Caco-2 (cell line): ENCODE data around the gene EPHA4. TPM values are rescaled to one million over a fixed set of nuclear protein-coding genes. Genes with fewer than 3 reads are reported as not detected.

Source experiments
- BruUV-seq: library from RNA; stranded (reverse); fragments of 400-500 nt; replicated peaks from 2 replicates; lab custom pipeline; 2021; lab: Mats Ljungman, UMichigan
- CTCF ChIA-PET: fragments of 300-600 bp; sonication (Branson Sonifier 250); formaldehyde crosslinking; loops from one replicate; lab custom pipeline; 2022; ENCODE audit warnings: antibody characterized with exemption; lab: Charles Lee
- POLR2A ChIA-PET: fragments of 300-600 bp; sonication (Branson Sonifier 250); formaldehyde crosslinking; loops from one replicate; lab custom pipeline; 2022; ENCODE audit warnings: antibody characterized with exemption; lab: Charles Lee
- DNase-seq, 2 experiments: peaks; one replicate each; pipeline versions ENCODE4 v3.0.0 to v3.0.0-alpha.2; 2020 to 2022
- H3K27me3 ChIP-seq: replicated peaks from 2 replicates; pipeline ENCODE4 v1.6.0; 2011; ENCODE audit warnings: low read length; ENCODE audit not compliant: control insufficient read depth, insufficient read depth
- H3K36me3 ChIP-seq: 2 replicates; pipeline ENCODE4 v1.5.1; 2011; ENCODE audit warnings: low read length; ENCODE audit not compliant: control insufficient read depth, insufficient read depth
- H3K4me1 ChIP-seq: fragments of 250-450 bp; sonication (Bioruptor Pico); 2 replicates; pipeline ENCODE4 v1.5.1; 2020; ENCODE audit warnings: mild to moderate bottlenecking
- H3K4me3 ChIP-seq: 2 replicates; pipeline ENCODE4 v1.5.1; 2011; ENCODE audit warnings: low read depth, mild to moderate bottlenecking, control low read depth, low read length
- H3K9me3 ChIP-seq: fragments of 250-450 bp; sonication (Bioruptor Pico); 2 replicates; pipeline ENCODE4 v1.5.1; 2020; ENCODE audit warnings: mild to moderate bottlenecking, moderate library complexity
- H3K27ac Mint-ChIP-seq: one replicate; pipeline ENCODE4 v1.8.0; 2022; ENCODE audit warnings: mixed read lengths; ENCODE audit not compliant: unreplicated experiment
- H3K27me3 Mint-ChIP-seq: one replicate; pipeline ENCODE4 v1.8.0; 2022; ENCODE audit warnings: mixed read lengths; ENCODE audit not compliant: insufficient read depth, unreplicated experiment
- H3K36me3 Mint-ChIP-seq: one replicate; pipeline ENCODE4 v1.8.0; 2022; ENCODE audit warnings: mild to moderate bottlenecking, mixed read lengths; ENCODE audit not compliant: insufficient read depth, unreplicated experiment
- H3K4me1 Mint-ChIP-seq: one replicate; pipeline ENCODE4 v1.8.0; 2022; ENCODE audit warnings: low read depth, mixed read lengths; ENCODE audit not compliant: unreplicated experiment
- H3K4me3 Mint-ChIP-seq: one replicate; pipeline ENCODE4 v1.8.0; 2022; ENCODE audit warnings: mild to moderate bottlenecking, moderate library complexity, mixed read lengths; ENCODE audit not compliant: unreplicated experiment
- H3K9me3 Mint-ChIP-seq: one replicate; pipeline ENCODE4 v1.8.0; 2022; ENCODE audit warnings: mixed read lengths; ENCODE audit not compliant: unreplicated experiment
- intact Hi-C: fragments of 100-400 bp; cut with micrococcal nuclease; formaldehyde crosslinking; loops from one replicate; pipeline ENCODE4 v1.10.0; 2022; ENCODE audit not compliant: unreplicated experiment
- total RNA-seq: library from RNA; stranded (reverse); gene quantifications from 2 replicates; pipeline ENCODE4 v1.2.3, GENCODE V29; 2022
- TF ChIP-seq, protein P1 (sequence below), 2 experiments: fragments of 200-600 bp in 1 of 2; IDR thresholded peaks; 1 replicate in 1 of 2; 2 replicates in 1 of 2; pipeline versions ENCODE4 v1.5.1 to v1.8.0; 2011 to 2022; ENCODE audit warnings: antibody characterized with exemption in 1 of 2, control low read depth in 1 of 2, inconsistent platforms in 1 of 2, low read depth in 1 of 2, low read length in 1 of 2, mild to moderate bottlenecking in 1 of 2, moderate library complexity in 1 of 2; ENCODE audit not compliant: insufficient read depth in 1 of 2, severe bottlenecking in 1 of 2, unreplicated experiment in 1 of 2

EPHA4 gene
- total RNA-seq, 1 experiment from 2014 or later, result 95.5 TPM

DNA sequence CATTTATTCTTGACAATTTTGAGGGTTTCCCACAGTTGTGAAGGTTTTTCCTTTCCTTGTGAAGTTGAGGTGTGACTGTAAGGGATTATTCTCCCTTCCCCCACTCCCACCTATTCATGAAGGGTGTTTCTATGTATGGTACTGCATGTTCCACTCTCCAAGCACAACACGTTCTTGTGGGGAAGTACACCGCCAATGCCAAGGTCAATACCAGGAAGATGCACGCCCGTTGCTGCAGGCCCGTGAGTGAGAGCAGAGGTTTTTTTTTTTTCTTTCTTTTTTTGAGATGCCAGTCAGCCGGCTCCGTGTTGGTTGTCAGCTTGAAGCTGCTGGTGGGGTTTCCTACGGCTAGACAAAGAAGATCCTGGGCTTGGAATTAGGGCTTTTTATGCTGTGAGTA, 38.6 kb upstream of the EPHA4 start:
- no peak overlapping the region for H3K4me3 ChIP-seq
- H3K9me3 ChIP-seq, result no peaks in the 10 kb centered on the region
- TF ChIP-seq, protein P1, sequence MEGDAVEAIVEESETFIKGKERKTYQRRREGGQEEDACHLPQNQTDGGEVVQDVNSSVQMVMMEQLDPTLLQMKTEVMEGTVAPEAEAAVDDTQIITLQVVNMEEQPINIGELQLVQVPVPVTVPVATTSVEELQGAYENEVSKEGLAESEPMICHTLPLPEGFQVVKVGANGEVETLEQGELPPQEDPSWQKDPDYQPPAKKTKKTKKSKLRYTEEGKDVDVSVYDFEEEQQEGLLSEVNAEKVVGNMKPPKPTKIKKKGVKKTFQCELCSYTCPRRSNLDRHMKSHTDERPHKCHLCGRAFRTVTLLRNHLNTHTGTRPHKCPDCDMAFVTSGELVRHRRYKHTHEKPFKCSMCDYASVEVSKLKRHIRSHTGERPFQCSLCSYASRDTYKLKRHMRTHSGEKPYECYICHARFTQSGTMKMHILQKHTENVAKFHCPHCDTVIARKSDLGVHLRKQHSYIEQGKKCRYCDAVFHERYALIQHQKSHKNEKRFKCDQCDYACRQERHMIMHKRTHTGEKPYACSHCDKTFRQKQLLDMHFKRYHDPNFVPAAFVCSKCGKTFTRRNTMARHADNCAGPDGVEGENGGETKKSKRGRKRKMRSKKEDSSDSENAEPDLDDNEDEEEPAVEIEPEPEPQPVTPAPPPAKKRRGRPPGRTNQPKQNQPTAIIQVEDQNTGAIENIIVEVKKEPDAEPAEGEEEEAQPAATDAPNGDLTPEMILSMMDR (IDR thresholded peaks at IDR 0.05; ENCODE audit: insufficient read depth in 1 of 2, low read depth in 1 of 2, low read length in 1 of 2, severe bottlenecking in 1 of 2, unreplicated experiment in 1 of 2), result no peak
- DNase-seq, result no peak
- H3K4me1 Mint-ChIP-seq, result no peaks in the 10 kb centered on the region
- H3K27ac Mint-ChIP-seq, result no peak overlapping the region
- no peaks in the 10 kb centered on the region for H3K4me1 ChIP-seq
- POLR2A ChIA-PET, result no interaction called here
- H3K9me3 Mint-ChIP-seq, result no peaks in the 10 kb centered on the region
- H3K4me3 Mint-ChIP-seq, result no peak overlapping the region
- H3K27me3 ChIP-seq, result no peaks in the 10 kb centered on the region
- no peaks in the 10 kb centered on the region for H3K27me3 Mint-ChIP-seq
- BruUV-seq, result no TSS peak
- H3K36me3 ChIP-seq, result no peaks in the 10 kb centered on the region
- CTCF ChIA-PET, result no interaction called here
- intact Hi-C loops, result no loop called here
- H3K36me3 Mint-ChIP-seq, result no peaks in the 10 kb centered on the region

DNA sequence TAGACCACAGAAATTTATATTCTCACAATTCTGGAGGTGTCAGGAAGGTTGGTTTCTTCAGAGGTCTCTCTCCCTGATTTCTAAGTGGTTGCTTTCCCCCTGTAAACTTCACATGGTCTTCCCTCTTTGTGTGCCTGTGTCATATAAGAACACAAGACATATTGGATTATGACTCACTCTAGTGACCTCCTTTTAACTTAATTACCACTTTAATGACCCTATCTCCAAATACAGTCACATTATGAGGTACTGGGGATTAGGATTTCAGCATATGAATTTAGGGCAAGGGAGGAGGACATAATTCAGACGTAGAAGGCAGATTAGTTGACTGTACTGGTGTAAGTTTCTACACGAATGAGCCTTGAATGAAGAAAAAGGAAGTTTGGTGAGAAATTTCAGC, 38.2 kb upstream of the EPHA4 start:
- Mint-ChIP-seq H3K4me1 (no peaks in the 10 kb centered on the region), H3K9me3 (no peaks in the 10 kb centered on the region), H3K36me3 (no peaks in the 10 kb centered on the region), H3K27ac (no peak overlapping the region), H3K4me3 (no peak overlapping the region), H3K27me3 (no peaks in the 10 kb centered on the region)
- no peaks in the 10 kb centered on the region for H3K27me3 ChIP-seq
- no peaks in the 10 kb centered on the region for H3K9me3 ChIP-seq
- TF ChIP-seq, protein P1 (IDR thresholded peaks at IDR 0.05; ENCODE audit: insufficient read depth in 1 of 2, low read depth in 1 of 2, low read length in 1 of 2, severe bottlenecking in 1 of 2, unreplicated experiment in 1 of 2), result no peak
- no TSS peak for BruUV-seq
- H3K4me1 ChIP-seq, result no peaks in the 10 kb centered on the region
- ChIA-PET CTCF (no interaction called here), POLR2A (no interaction called here)
- no peak for DNase-seq
- intact Hi-C loops, result no loop called here
- no peaks in the 10 kb centered on the region for H3K36me3 ChIP-seq
- H3K4me3 ChIP-seq, result no peak overlapping the region

DNA sequence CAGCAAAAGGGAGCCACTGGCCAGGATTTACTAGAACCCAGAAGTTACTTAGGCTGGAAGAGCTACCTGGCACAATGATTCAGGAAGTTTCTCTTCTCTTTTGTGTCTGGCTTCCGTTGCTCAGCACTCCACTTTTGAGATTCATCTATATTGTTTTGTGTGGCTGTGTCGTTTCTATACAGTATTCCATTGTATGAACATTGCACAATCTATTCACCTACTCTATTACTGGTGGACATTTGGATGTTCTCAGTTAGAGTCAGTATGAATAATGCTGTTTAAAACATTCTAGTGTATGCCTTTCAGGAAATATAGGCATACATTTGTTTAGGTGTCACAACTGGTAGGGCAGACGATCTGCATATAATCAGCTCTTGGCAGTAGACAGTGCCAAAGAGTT, 36.3 kb upstream of the EPHA4 start:
- TF ChIP-seq, protein P1 (IDR thresholded peaks at IDR 0.05; ENCODE audit: insufficient read depth in 1 of 2, low read depth in 1 of 2, low read length in 1 of 2, severe bottlenecking in 1 of 2, unreplicated experiment in 1 of 2), result no peak
- Histone ChIP-seq H3K36me3 (no peaks in the 10 kb centered on the region), H3K4me3 (no peak overlapping the region), H3K9me3 (no peaks in the 10 kb centered on the region), H3K27me3 (no peaks in the 10 kb centered on the region), H3K4me1 (peaks cover 14% of the 10 kb centered on the region)
- ChIA-PET CTCF (no interaction called here), POLR2A (no interaction called here)
- Mint-ChIP-seq H3K36me3 (no peaks in the 10 kb centered on the region), H3K27me3 (no peaks in the 10 kb centered on the region), H3K4me3 (no peak overlapping the region), H3K9me3 (no peaks in the 10 kb centered on the region), H3K4me1 (no peaks in the 10 kb centered on the region), H3K27ac (no peak overlapping the region)
- BruUV-seq, result no TSS peak
- intact Hi-C loops, result no loop called here
- DNase-seq, result no peak
